GM12892 (cell line): ENCODE data around the gene AFDN.

Experiments used
- POLR2A ChIP-seq: IDR thresholded peaks from 2 replicates; pipeline ENCODE4 v1.6.1; 2011; ENCODE audit warnings: low read depth, low read length, control low read depth
- POLR2AphosphoS5 ChIP-seq: IDR thresholded peaks from 2 replicates; pipeline ENCODE4 v1.6.1; 2011; ENCODE audit warnings: low read depth, low read length, control low read depth

DNA sequence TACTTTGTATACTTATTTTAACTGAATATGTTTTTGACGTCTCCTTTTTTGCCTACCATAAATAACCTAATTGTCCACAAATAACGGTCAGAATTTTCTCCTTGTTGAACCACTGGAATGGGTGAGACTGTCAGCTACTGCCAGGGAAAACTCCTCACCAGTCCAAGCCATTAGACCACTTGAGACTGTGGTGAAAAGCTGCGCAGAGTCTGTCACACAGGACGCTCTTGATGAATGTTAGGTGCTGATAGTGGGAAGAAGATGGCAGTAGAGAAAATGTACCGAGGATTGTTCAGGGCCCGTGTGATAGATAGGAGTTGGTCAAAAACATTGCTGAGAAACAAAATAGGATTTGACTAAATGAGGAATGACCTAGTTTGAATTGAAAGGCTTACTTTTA, 95.1 kb downstream of the AFDN start:
- TF ChIP-seq POLR2A, result no peak
- no peak for TF ChIP-seq POLR2AphosphoS5
